NCI-H2171 treated with DMSO at 0.1 percent for 48 hours (cell line): ENCODE data around the gene ZFPM1.
A peak's percentile ranks its signal among the peaks of the same experiment; 100 is the strongest.

ENCODE experiments used
- DNase-seq: peaks from one replicate; lab custom pipeline; 2025; lab: John Stamatoyannopoulos, UW

The ZFPM1 gene

DNA sequence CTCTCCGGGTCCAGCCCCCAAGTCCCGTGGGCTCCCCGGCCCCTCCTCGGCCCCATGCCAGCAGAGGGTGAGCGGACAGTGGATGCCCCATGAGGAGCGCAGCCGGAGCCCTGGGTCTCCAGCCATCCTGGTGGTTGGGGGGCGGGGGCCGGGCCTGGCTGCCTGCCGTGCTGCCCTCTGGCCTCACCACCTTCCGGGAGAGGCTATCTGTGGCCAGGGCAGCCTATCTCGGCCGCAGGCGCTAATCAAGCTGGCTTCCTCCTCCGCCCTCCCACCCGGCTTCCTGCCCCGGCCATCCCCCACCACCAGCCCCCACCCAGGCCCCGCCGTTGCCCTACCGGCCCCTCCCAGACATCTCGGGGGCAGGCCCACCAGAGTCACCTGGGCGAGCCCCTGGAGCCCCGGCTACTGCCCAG, 46.8 kb downstream of the ZFPM1 start:
- no peak for DNase-seq

DNA sequence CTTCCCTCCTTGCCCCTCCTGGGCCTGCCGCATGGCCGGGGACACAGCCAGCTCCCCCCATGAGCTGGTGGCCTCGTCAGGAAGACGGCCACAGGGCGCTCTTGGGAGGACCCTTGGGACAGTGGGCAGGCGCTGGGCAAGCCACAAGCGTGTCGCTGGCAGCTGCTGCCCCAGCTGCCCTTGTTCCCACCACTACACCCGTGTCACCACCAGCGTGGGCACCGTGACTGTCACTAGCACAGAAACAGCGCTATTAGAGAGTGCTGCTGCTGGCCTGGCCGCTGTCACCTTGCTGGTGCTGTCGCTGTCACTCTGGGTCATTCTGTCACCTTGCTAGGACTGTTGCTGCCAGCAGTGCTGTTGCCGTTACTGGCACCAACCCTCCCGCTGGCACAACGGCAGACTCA, 47.2 kb downstream of the ZFPM1 start:
- no peak for DNase-seq

GRCh38 chr16:88502371-88502770, 49.3 kb downstream of the ZFPM1 start:
- DNase-seq = no peak

GRCh38 chr16:88502776-88503280, 49.7 kb downstream of the ZFPM1 start:
- no peak for DNase-seq

GRCh38 chr16:88503374-88503770, 50.3 kb downstream of the ZFPM1 start:
- no peak for DNase-seq

GRCh38 chr16:88503771-88504488, 50.9 kb downstream of the ZFPM1 start:
- DNase-seq = no peak

DNA sequence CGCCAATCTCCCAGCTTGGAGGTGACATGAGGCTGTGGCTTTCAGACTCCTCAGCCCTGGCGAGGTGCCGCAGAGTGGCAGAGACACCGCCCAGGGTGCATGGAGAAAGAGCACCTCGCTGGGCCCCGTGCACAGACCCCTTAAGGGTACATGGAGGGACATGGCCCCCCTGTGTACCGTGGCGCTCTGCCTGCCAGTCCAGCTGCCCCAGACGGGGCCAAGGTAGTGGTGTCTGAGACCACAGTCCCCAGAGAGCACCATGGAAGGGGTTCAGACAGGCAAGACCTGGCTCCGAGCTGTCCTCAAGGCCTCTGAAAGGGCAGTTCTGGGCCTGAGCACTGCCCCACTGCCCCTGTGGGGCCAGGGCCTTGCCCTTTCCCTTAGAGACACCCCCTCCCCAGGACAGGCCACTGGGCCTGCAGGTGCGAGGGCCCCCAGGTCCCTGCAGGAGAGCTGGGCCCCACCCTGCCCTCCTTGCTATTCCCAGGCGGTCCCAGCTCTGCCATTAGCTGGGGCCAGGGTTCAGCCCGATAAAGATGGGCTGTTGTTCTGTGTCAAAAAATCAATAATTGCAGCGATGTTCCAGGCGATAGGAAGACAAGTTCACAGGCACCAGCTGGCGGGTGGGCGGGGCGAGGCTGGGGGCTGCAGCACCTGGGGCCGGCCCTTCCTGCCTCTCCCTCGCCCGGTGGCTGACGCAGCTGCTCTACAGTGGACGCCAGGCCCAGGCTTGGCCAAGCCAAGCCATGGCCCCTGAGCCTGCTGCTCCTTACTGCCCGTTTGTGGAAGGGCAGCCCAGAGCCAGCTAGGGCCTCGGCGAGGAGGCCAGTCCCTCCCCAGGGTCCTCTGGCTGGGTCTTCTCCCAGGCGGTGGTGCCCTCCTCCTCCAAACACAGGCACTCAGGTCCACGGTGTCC, 51.7 kb downstream of the ZFPM1 start:
- DNase-seq = peak; percentile 86

- peak; percentile 92 for DNase-seq
These were observed 52.5 kb downstream of the ZFPM1 start for GRCh38 chr16:88505405-88506082.

DNA sequence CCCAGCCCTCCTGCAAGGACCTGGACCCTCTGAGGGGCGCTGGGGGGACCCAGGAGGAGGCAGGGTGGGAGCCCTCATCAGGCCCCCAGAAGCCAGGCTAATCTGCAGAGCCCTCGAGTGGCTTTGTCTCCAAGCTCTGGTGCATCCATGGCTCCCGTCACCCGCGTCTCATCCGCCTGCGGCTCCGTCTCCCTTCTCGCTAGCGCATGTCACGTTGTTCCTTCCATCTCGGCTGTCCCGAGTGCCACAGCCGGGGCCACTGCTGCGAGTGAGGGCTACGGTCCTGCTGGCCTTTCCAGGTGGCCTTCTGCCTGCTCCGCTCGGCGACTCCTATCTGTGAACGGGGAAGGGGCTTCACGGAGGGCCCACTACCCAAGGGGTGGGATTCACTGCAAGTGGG, 53.6 kb downstream of the ZFPM1 start:
- no peak for DNase-seq

DNA sequence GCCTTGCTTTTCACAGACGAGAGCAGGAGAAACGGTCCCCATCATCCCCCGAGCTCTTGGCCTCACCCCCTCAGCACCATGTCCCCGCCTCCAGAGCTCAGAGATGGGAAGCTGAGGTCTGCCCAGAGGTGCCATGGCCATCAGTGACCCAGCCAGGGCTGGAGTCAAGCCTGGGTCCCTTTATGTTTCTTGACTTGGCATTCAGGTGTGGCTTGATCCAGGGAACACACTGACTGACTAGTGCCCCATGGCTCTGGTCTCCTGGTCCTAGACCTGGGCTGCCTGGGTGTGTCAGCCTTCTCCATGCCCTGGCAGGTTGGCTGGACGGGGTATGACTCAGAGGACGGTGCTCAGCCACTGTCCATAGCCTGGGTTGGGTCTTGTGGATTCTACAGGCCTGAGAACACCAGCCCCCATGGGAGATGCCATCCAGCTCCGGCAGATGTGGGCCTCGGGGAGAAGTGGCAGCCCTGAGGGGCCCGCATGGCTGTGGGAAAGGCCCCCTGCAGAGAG, 54.2 kb downstream of the ZFPM1 start:
- no peak for DNase-seq

GRCh38 chr16:88508376-88508867, 55.3 kb downstream of the ZFPM1 start:
- no peak for DNase-seq

DNA sequence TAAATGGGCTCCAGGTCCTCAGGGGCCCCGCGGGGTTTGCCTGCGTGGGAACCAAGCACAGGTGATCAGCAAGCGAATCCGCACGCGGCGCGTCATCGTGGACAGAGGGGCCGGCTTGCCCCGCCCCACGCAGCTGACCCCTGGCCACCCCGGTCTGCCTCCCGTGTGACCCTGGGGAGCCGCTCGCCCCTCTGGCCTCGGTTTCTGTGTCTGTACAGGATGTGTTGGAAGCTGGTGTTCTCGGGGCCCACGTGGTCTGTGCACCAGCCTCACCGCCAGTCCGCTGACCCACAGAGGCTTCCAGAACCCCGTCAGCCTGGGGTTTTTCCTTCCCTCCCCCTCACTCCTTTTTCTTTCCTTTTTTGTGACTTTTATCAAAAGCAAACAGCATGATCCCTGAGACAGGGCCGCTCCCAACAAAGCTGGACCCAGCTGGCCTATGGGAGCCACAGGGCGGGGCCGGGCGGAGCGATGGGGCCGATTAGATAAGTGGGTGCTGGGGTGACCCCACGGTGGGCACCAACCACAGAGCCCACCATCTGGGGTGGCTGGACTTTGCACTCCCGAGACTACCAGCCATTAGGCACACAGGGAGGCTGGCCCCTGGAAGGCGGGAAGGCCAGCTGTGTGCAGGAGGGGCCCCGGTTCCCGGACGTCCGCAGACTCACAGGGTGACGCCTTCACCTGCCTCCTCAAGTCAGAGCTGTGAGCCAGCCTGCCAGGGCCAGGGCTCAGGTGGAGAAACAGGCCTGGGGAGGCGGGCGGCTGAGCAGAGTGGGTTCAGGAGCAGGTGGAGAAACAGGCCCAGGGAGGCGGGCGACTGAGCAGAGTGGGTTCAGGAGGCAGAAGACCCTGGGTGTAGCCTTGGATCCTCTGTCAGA, 56.0 kb downstream of the ZFPM1 start:
- DNase-seq = peak; percentile 72

- peak; percentile 53 for DNase-seq
These were observed 56.6 kb downstream of the ZFPM1 start for GRCh38 chr16:88509749-88510069.

DNA sequence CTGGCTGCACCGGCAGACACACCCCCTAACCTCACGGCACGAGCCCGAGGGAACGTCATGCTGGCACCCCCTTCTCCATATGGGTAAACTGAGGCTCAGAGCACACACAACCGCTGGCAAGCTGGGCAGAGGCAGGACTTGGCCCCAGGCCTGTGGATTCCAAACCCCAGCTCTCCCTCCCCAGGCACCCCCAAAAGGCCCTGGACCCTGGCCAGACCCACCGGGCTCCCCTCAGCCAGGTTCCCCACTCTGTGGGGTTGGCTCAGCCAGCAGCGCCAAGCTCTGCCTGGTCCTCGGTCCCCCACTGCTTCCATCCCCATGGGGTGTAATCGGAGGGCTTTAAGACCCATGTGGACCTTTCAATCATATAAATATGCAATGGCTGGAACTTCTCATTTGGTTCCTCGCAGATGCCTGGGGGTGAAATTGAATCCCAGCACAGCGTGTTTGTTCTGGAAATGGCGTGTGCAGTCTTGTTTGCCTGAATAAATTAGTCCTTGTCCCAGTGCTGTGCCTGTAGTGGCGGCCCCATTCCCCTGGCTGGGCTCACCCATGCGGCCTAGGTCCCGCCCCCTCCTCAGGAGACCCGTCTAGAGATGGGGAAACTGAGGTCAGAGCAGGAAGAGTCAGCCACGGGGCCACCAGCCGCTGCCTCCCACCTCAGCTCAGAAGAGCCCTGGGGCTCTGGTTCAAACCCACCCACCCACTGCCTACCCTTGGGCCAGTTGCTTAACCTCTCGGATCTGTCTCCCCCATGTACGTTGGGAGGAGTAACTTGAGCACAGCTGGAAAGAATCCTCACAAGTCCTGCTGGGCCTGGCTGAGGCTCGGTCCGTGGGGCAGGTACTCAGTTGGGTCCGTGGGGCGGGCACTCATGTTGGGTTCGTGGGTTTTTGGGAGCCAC, 57.3 kb downstream of the ZFPM1 start:
- peak; percentile 96 for DNase-seq

GRCh38 chr16:88511060-88511459, 58.0 kb downstream of the ZFPM1 start:
- DNase-seq = no peak

GRCh38 chr16:88511906-88512305, 58.8 kb downstream of the ZFPM1 start:
- no peak for DNase-seq

GRCh38 chr16:88512728-88513696, 59.9 kb downstream of the ZFPM1 start:
- no peak for DNase-seq

DNA sequence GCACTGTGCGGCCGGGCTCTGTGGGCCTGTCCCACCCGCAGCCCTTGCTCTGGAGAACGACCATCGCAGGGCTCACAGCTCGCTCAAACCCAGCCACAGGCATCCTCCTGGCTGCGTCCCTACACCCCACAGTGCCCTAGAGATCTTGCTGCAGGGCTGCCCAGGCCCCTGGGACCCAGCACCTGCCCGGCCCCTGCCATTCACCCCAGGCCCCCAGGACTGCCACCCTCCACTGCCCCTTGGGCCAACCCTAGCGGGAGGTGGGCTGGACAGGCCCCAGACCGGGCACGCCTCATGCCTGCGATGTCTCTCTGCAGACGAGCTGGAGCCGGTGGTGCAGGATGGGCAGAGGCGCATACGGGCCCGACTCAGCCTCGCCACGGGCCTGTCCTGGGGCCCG, 61.0 kb downstream of the ZFPM1 start:
- no peak for DNase-seq
